ENCODE measurements around the gene SIGLEC7.

DNA sequence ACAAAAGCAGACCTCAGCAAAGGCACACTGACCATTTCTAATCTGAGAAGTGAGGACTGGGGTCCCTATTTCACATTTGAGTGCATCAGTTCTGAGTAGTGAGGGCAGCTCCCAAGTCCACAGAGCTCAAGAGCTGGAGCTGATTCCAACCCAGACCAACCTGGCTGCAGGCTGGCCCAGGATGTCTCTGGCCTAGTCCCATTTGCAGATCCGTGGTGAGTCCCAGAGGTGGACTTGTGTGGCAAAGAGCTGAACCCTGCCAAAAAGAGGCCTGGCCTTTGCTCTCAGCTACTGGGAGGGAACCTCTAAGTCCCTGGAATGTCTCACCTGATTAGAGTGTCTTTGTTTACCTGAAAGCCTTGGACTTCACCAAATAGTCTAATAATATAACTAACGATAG lies 14.6 kb downstream of the SIGLEC7 start:
- TF ChIP-seq ZNF510 (tag by site-specific recombination; IDR thresholded peaks at IDR 0.05; ENCODE audit: insufficient replicate concordance) (no peak), ZNF311 (tag by site-specific recombination; IDR thresholded peaks at IDR 0.05; ENCODE audit: borderline replicate concordance) (no peak), SETDB1 (IDR thresholded peaks at IDR 0.05; ENCODE audit: insufficient read length, low read length) (no peak), ZNF24 (tag by site-specific recombination; IDR thresholded peaks at IDR 0.05) (no peak)
- TF ChIP-seq, protein P1, sequence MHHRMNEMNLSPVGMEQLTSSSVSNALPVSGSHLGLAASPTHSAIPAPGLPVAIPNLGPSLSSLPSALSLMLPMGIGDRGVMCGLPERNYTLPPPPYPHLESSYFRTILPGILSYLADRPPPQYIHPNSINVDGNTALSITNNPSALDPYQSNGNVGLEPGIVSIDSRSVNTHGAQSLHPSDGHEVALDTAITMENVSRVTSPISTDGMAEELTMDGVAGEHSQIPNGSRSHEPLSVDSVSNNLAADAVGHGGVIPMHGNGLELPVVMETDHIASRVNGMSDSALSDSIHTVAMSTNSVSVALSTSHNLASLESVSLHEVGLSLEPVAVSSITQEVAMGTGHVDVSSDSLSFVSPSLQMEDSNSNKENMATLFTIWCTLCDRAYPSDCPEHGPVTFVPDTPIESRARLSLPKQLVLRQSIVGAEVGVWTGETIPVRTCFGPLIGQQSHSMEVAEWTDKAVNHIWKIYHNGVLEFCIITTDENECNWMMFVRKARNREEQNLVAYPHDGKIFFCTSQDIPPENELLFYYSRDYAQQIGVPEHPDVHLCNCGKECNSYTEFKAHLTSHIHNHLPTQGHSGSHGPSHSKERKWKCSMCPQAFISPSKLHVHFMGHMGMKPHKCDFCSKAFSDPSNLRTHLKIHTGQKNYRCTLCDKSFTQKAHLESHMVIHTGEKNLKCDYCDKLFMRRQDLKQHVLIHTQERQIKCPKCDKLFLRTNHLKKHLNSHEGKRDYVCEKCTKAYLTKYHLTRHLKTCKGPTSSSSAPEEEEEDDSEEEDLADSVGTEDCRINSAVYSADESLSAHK (tag by site-specific recombination; IDR thresholded peaks at IDR 0.05), result no peak
- TF ChIP-seq, protein P2, sequence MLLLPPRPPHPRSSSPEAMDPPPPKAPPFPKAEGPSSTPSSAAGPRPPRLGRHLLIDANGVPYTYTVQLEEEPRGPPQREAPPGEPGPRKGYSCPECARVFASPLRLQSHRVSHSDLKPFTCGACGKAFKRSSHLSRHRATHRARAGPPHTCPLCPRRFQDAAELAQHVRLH (tag by site-specific recombination; IDR thresholded peaks at IDR 0.05), result no peak
- TF ChIP-seq, protein P3, sequence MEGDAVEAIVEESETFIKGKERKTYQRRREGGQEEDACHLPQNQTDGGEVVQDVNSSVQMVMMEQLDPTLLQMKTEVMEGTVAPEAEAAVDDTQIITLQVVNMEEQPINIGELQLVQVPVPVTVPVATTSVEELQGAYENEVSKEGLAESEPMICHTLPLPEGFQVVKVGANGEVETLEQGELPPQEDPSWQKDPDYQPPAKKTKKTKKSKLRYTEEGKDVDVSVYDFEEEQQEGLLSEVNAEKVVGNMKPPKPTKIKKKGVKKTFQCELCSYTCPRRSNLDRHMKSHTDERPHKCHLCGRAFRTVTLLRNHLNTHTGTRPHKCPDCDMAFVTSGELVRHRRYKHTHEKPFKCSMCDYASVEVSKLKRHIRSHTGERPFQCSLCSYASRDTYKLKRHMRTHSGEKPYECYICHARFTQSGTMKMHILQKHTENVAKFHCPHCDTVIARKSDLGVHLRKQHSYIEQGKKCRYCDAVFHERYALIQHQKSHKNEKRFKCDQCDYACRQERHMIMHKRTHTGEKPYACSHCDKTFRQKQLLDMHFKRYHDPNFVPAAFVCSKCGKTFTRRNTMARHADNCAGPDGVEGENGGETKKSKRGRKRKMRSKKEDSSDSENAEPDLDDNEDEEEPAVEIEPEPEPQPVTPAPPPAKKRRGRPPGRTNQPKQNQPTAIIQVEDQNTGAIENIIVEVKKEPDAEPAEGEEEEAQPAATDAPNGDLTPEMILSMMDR (tag by site-specific recombination; IDR thresholded peaks at IDR 0.05), result no peak
- TF ChIP-seq, protein P4, sequence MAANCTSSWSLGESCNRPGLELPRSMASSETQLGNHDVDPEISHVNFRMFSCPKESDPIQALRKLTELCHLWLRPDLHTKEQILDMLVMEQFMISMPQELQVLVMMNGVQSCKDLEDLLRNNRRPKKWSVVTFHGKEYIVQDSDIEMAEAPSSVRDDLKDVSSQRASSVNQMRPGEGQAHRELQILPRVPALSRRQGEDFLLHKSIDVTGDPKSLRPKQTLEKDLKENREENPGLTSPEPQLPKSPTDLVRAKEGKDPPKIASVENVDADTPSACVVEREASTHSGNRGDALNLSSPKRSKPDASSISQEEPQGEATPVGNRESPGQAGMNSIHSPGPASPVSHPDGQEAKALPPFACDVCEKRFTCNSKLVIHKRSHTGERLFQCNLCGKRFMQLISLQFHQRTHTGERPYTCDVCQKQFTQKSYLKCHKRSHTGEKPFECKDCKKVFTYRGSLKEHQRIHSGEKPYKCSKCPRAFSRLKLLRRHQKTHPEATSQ (tag by site-specific recombination; IDR thresholded peaks at IDR 0.05), result no peak
- TF ChIP-seq, protein P5, sequence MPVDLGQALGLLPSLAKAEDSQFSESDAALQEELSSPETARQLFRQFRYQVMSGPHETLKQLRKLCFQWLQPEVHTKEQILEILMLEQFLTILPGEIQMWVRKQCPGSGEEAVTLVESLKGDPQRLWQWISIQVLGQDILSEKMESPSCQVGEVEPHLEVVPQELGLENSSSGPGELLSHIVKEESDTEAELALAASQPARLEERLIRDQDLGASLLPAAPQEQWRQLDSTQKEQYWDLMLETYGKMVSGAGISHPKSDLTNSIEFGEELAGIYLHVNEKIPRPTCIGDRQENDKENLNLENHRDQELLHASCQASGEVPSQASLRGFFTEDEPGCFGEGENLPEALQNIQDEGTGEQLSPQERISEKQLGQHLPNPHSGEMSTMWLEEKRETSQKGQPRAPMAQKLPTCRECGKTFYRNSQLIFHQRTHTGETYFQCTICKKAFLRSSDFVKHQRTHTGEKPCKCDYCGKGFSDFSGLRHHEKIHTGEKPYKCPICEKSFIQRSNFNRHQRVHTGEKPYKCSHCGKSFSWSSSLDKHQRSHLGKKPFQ (tag by site-specific recombination; IDR thresholded peaks at IDR 0.05), result no peak
- TF ChIP-seq, protein P6, sequence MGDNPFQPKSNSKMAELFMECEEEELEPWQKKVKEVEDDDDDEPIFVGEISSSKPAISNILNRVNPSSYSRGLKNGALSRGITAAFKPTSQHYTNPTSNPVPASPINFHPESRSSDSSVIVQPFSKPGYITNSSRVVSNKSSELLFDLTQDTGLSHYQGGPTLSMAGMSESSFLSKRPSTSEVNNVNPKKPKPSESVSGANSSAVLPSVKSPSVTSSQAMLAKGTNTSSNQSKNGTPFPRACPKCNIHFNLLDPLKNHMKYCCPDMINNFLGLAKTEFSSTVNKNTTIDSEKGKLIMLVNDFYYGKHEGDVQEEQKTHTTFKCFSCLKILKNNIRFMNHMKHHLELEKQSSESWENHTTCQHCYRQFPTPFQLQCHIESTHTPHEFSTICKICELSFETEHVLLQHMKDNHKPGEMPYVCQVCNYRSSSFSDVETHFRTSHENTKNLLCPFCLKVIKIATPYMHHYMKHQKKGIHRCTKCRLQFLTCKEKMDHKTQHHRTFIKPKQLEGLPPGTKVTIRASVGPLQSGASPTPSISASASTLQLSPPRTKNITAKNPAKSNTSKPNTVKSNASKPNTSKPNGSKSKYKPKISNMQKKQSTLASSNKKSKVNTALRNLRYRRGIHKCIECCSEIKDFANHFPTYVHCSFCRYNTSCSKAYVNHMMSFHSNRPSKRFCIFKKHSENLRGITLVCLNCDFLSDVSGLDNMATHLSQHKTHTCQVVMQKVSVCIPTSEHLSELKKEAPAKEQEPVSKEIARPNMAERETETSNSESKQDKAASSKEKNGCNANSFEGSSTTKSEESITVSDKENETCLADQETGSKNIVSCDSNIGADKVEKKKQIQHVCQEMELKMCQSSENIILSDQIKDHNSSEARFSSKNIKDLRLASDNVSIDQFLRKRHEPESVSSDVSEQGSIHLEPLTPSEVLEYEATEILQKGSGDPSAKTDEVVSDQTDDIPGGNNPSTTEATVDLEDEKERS (tag by site-specific recombination; IDR thresholded peaks at IDR 0.05), result no peak
- TF ChIP-seq, protein P7, sequence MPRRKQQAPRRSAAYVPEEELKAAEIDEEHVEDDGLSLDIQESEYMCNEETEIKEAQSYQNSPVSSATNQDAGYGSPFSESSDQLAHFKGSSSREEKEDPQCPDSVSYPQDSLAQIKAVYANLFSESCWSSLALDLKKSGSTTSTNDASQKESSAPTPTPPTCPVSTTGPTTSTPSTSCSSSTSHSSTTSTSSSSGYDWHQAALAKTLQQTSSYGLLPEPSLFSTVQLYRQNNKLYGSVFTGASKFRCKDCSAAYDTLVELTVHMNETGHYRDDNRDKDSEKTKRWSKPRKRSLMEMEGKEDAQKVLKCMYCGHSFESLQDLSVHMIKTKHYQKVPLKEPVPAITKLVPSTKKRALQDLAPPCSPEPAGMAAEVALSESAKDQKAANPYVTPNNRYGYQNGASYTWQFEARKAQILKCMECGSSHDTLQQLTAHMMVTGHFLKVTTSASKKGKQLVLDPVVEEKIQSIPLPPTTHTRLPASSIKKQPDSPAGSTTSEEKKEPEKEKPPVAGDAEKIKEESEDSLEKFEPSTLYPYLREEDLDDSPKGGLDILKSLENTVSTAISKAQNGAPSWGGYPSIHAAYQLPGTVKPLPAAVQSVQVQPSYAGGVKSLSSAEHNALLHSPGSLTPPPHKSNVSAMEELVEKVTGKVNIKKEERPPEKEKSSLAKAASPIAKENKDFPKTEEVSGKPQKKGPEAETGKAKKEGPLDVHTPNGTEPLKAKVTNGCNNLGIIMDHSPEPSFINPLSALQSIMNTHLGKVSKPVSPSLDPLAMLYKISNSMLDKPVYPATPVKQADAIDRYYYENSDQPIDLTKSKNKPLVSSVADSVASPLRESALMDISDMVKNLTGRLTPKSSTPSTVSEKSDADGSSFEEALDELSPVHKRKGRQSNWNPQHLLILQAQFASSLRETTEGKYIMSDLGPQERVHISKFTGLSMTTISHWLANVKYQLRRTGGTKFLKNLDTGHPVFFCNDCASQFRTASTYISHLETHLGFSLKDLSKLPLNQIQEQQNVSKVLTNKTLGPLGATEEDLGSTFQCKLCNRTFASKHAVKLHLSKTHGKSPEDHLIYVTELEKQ (tag by site-specific recombination; IDR thresholded peaks at IDR 0.05; ENCODE audit: borderline replicate concordance), result no peak

Measured in HEK293 (cell line).